Progenitor cell of endocrine pancreas (in vitro differentiated cells): ENCODE data around the gene NTF3. TPM values are rescaled to one million over a fixed set of nuclear protein-coding genes. Genes with fewer than 3 reads are reported as not detected.

ENCODE experiments used
- DNase-seq: peaks from one replicate; pipeline ENCODE4 v3.0.0; 2021; ENCODE audit warnings: low spot score; ENCODE audit not compliant: unreplicated experiment
- H3K27ac Mint-ChIP-seq: 2 replicates; pipeline ENCODE4 v1.8.0; 2021; ENCODE audit warnings: mild to moderate bottlenecking, moderate library complexity, mixed read lengths
- H3K27me3 Mint-ChIP-seq: 2 replicates; pipeline ENCODE4 v1.8.0; 2021; ENCODE audit warnings: mixed read lengths
- H3K36me3 Mint-ChIP-seq: 2 replicates; pipeline ENCODE4 v1.8.0; 2022; ENCODE audit warnings: mixed read lengths; ENCODE audit not compliant: insufficient read depth
- H3K4me1 Mint-ChIP-seq: 2 replicates; pipeline ENCODE4 v1.8.0; 2021; ENCODE audit warnings: low read depth, mixed read lengths
- H3K4me3 Mint-ChIP-seq: 2 replicates; pipeline ENCODE4 v1.8.0; 2021; ENCODE audit warnings: low read depth, mild to moderate bottlenecking, moderate library complexity, mixed read lengths
- H3K9me3 Mint-ChIP-seq: 2 replicates; pipeline ENCODE4 v1.8.0; 2021; ENCODE audit warnings: low read depth, mixed read lengths
- total RNA-seq: library from RNA; stranded (reverse); gene quantifications from 2 replicates; pipeline ENCODE4 v1.2.1, GENCODE V29; 2021
- TF ChIP-seq, protein P1 (sequence below): fragments of 200-600 bp; sonication (generic); IDR thresholded peaks from one replicate; pipeline ENCODE4 v1.5.0; 2021; ENCODE audit warnings: antibody characterized with exemption, mild to moderate bottlenecking; ENCODE audit not compliant: unreplicated experiment

NTF3 gene
- total RNA-seq, 1 donor from 2014 or later: 1.2 TPM

DNA sequence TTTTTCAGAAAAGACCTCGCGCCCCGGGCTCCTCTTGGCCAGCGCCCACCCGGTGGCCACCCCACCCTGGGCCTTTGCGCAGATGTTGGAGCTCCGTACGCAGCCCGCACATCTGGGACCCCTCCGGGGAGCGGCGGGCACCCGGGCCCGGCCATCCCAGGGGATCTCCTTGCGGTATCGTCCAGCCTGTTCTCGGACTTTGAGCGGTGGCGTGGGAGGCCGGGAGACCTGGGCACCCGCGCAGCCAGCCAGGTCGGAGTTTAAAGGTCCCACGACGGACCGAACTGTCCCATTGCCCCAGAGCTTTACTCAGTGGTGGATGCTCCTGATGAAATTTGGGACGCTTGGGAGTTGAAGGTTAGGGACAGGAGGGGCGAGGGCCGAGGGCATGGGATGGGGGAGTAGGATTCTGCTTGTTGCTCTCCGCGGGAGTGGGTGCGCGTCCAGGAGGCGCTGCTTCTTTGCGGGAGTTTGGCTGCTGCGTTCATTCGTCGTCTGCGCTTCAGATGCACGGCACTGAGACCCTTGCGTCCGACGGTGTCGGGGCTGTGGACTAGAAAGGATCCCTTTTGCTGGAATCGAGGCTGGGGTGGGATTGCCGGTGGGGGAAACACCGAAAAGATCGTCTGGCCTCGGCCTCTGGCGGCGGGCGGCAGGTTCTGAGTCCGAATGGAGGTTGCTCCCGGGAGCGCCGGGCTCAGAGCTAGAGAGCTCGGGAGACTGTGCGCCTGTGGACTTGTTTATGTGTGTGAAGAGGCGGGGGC, 1.4 kb downstream of the NTF3 start:
- H3K27ac Mint-ChIP-seq: peak overlapping the region; percentile 65
- H3K27me3 Mint-ChIP-seq: peaks cover 39% of the 10 kb centered on the region
- peaks cover 1% of the 10 kb centered on the region for H3K36me3 Mint-ChIP-seq
- TF ChIP-seq, protein P1, sequence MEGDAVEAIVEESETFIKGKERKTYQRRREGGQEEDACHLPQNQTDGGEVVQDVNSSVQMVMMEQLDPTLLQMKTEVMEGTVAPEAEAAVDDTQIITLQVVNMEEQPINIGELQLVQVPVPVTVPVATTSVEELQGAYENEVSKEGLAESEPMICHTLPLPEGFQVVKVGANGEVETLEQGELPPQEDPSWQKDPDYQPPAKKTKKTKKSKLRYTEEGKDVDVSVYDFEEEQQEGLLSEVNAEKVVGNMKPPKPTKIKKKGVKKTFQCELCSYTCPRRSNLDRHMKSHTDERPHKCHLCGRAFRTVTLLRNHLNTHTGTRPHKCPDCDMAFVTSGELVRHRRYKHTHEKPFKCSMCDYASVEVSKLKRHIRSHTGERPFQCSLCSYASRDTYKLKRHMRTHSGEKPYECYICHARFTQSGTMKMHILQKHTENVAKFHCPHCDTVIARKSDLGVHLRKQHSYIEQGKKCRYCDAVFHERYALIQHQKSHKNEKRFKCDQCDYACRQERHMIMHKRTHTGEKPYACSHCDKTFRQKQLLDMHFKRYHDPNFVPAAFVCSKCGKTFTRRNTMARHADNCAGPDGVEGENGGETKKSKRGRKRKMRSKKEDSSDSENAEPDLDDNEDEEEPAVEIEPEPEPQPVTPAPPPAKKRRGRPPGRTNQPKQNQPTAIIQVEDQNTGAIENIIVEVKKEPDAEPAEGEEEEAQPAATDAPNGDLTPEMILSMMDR: peak; percentile 11
- peak overlapping the region; percentile 79 for H3K4me3 Mint-ChIP-seq
- DNase-seq: peak; percentile 44
- peaks cover 5% of the 10 kb centered on the region for H3K9me3 Mint-ChIP-seq
- peaks cover 34% of the 10 kb centered on the region for H3K4me1 Mint-ChIP-seq

DNA sequence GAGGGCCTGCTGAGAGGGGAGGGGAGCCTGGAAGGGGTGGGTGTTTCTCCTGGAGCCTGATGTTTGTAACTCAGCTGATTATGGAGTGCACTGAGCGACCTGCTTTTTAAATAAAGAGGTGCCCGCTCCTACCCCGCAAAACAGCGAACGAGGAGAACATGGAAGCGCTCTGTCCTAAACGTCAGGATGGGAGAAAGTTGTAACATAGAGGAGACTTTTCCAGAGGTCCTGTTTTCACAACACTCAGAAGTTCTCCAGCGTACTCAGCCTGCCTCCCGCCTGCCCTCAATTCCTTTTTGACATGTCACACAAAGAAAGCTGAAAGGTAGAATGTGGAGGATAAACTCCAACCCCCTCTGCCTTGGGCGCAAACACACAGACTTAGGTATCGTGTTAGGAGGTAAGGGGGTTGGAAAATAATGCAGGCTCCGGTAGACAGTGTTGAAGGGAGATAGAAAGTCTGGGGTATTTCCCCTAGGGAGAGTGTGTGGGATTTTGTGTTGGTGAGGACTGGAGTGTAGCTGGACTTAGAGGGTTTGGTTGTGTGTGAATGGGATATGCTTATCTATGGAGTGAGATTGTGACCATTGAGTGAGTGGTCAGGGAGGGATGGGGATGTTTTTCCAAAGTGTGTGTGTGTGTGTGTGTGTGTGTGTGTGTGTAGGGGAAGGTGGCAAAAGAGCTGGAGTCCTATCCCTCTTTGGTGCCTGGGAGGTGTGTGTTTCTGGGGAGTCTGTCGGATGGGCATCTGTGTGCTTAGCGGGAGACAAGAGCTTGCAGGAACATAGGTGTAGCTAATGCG, 2.1 kb downstream of the NTF3 start:
- Mint-ChIP-seq H3K27ac (peak overlapping the region; percentile 65), H3K9me3 (peaks cover 7% of the 10 kb centered on the region), H3K4me1 (peaks cover 27% of the 10 kb centered on the region), H3K36me3 (peaks cover 1% of the 10 kb centered on the region), H3K27me3 (peaks cover 34% of the 10 kb centered on the region), H3K4me3 (no peak overlapping the region)
- TF ChIP-seq, protein P1: no peak
- no peak for DNase-seq

DNA sequence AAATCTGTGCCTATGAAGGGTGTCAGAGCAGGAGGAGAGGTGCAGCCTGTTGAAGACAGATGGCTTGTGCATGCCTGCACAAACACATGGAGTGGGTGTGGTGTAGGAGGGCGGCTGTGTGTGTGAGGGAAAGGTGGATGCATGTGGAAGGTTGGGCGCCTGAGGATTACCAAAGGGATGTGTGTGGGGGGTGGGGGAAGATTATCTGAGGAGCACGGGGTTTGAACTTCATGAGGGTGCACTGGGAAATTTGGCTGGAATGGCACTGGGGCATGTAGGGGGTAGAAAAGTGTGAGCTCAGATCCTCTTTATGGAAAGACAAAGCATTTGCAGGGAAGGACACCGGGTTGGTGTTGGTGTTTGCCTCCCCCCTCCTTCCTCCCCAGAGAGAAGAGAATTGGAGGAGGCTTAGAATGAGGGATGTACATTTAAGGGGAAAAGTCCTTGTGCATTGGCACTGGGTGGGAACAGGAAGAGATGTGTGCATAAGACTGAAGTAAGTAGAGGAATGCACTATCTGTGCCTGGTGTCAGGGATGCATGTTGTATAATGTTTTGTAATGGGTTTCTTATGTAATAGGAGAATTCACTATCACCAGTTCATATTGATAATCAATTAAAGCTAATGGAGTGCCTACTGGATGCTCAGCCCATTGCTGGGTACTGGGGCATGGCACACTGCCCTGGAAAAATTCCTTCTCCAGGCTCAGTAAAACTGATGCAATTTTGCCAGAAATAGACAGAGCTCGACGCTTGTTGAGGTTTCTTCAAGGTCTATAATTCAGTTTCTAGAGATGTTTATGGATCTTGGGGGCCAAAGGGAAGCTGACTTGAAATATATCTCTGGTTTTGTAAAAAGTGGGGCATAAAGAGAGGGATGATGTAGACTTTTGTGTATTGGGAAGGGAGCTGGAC, 3.0 kb downstream of the NTF3 start:
- H3K27ac Mint-ChIP-seq: no peak overlapping the region
- peaks cover 1% of the 10 kb centered on the region for H3K36me3 Mint-ChIP-seq
- no peak overlapping the region for H3K4me3 Mint-ChIP-seq
- peaks cover 34% of the 10 kb centered on the region for H3K27me3 Mint-ChIP-seq
- peaks cover 7% of the 10 kb centered on the region for H3K9me3 Mint-ChIP-seq
- TF ChIP-seq, protein P1: no peak
- peaks cover 25% of the 10 kb centered on the region for H3K4me1 Mint-ChIP-seq
- no peak for DNase-seq

DNA sequence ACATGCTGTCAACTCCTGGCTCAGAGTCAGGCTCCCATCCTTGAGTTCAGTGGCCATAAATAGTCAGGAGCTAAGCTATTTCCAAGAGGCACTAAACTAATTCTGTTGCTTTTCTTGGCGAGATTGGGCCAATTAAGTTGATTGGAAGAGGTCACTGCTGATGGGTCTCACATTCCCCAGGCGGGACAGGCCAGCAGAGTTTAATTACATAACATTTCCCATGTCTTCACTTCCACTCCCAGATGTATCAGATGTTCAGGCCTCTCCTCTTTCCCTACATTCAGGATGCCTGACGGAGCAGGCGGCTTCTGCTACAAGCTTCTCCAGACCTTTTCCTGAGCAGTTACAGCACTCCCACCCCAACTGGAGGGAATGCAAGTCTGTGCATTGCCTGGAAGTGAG, 5.3 kb downstream of the NTF3 start:
- Mint-ChIP-seq H3K27me3 (peaks cover 31% of the 10 kb centered on the region), H3K4me1 (peaks cover 13% of the 10 kb centered on the region), H3K36me3 (peaks cover 1% of the 10 kb centered on the region), H3K27ac (no peak overlapping the region), H3K4me3 (no peak overlapping the region), H3K9me3 (peaks cover 7% of the 10 kb centered on the region)
- TF ChIP-seq, protein P1: no peak
- DNase-seq: no peak

DNA sequence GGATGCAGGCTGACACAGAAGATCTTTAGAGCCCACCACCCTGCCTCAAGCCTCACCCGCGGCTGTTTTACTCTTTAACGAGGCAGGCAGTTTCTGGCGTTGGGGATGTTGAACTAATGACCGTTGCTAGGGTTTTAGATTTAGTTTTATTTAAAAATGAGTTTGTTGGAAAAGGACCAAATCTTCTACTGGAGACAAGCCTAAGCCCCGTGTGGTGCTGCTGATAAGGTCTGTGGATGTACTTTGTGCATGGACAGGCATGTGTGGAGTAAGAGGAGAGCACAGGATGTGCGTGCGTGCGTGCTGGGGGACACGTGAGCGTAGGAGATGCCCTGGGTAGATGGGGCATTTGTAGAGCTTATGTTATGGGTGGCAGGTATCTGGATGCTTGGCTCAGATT, 5.7 kb downstream of the NTF3 start:
- Mint-ChIP-seq H3K36me3 (peaks cover 1% of the 10 kb centered on the region), H3K9me3 (peaks cover 7% of the 10 kb centered on the region), H3K4me1 (peaks cover 10% of the 10 kb centered on the region), H3K27ac (no peak overlapping the region), H3K27me3 (peaks cover 30% of the 10 kb centered on the region), H3K4me3 (no peak overlapping the region)
- no peak for DNase-seq
- TF ChIP-seq, protein P1: no peak
